Measurements from ENCODE around the gene UVRAG.
A peak's percentile ranks its signal among the peaks of the same experiment; 100 is the strongest.

The UVRAG gene

GRCh38 chr11:75840522-75840921, 25.5 kb downstream of the UVRAG start:
- Histone ChIP-seq H2BK120ac (ENCODE audit: low read depth, low read length) (no peak overlapping the region), H3K9ac (ENCODE audit: low read length) (no peak overlapping the region)
- no CpG with 5 or more reads among the region's 1 CpG for WGBS (ENCODE audit: extremely low coverage, insufficient coverage, low lambda C conversion rate)

GRCh38 chr11:75841739-75842138, 26.7 kb downstream of the UVRAG start:
- Histone ChIP-seq H3K27ac (ENCODE audit: low read depth, low read length) (no peak overlapping the region), H3K27me3 (ENCODE audit: insufficient read depth, low read length, poor library complexity) (no peaks in the 10 kb centered on the region), H3K56ac (ENCODE audit: low read length) (no peak overlapping the region), H3K18ac (ENCODE audit: low read length) (no peak overlapping the region), H3K9ac (ENCODE audit: low read length) (no peak overlapping the region), H4K8ac (ENCODE audit: low read depth, low read length) (no peak overlapping the region), H3K79me2 (ENCODE audit: control insufficient read depth, insufficient read depth, low read length) (no peaks in the 10 kb centered on the region), H3K79me1 (ENCODE audit: low read length) (no peaks in the 10 kb centered on the region), H3K23ac (ENCODE audit: low read length) (no peak overlapping the region), H3K36me3 (ENCODE audit: control insufficient read depth, insufficient read depth, low read length) (no peaks in the 10 kb centered on the region), H4K5ac (ENCODE audit: low read length) (no peak overlapping the region), H3K4me3 (ENCODE audit: low read length) (no peak overlapping the region), H3K4ac (ENCODE audit: low read depth, low read length) (no peak overlapping the region), H2BK15ac (replicated peaks; ENCODE audit: low read depth) (no peak overlapping the region), H3K4me1 (ENCODE audit: control insufficient read depth, low read depth, low read length) (no peaks in the 10 kb centered on the region), H2AK5ac (ENCODE audit: low read length) (no peak overlapping the region), H2BK5ac (ENCODE audit: low read length) (no peak overlapping the region), H2BK120ac (ENCODE audit: low read depth, low read length) (no peak overlapping the region), H3K4me2 (ENCODE audit: low read length) (no peak overlapping the region)
- no peak for DNase-seq
- WGBS (ENCODE audit: extremely low coverage, insufficient coverage, low lambda C conversion rate) = no CpG with 5 or more reads among the region's 2 CpGs

More at GRCh38 chr11:75840522-75840921, 25.5 kb downstream of the UVRAG start:
- Histone ChIP-seq H3K56ac (ENCODE audit: low read length) (no peak overlapping the region), H3K79me2 (ENCODE audit: control insufficient read depth, insufficient read depth, low read length) (no peaks in the 10 kb centered on the region), H2BK5ac (ENCODE audit: low read length) (no peak overlapping the region), H3K23ac (ENCODE audit: low read length) (no peak overlapping the region), H3K4me3 (ENCODE audit: low read length) (no peak overlapping the region), H3K4me2 (ENCODE audit: low read length) (no peak overlapping the region), H3K4ac (ENCODE audit: low read depth, low read length) (no peak overlapping the region), H3K27ac (ENCODE audit: low read depth, low read length) (no peak overlapping the region), H3K27me3 (ENCODE audit: insufficient read depth, low read length, poor library complexity) (no peaks in the 10 kb centered on the region), H3K36me3 (ENCODE audit: control insufficient read depth, insufficient read depth, low read length) (no peaks in the 10 kb centered on the region), H3K18ac (ENCODE audit: low read length) (no peak overlapping the region), H2BK15ac (replicated peaks; ENCODE audit: low read depth) (no peak overlapping the region), H2AK5ac (ENCODE audit: low read length) (no peak overlapping the region), H4K8ac (ENCODE audit: low read depth, low read length) (no peak overlapping the region), H3K4me1 (ENCODE audit: control insufficient read depth, low read depth, low read length) (no peaks in the 10 kb centered on the region), H4K5ac (ENCODE audit: low read length) (no peak overlapping the region), H3K79me1 (ENCODE audit: low read length) (no peaks in the 10 kb centered on the region)
- no peak for DNase-seq

GRCh38 chr11:75845324-75845723, 30.3 kb downstream of the UVRAG start:
- H4K8ac ChIP-seq (ENCODE audit: low read depth, low read length) = no peak overlapping the region
- no peak overlapping the region for H3K9ac ChIP-seq (ENCODE audit: low read length)
- H3K27me3 ChIP-seq (ENCODE audit: insufficient read depth, low read length, poor library complexity) = no peaks in the 10 kb centered on the region
- no peak overlapping the region for H3K4me2 ChIP-seq (ENCODE audit: low read length)
- H3K36me3 ChIP-seq (ENCODE audit: control insufficient read depth, insufficient read depth, low read length) = no peaks in the 10 kb centered on the region
- no peak overlapping the region for H2BK120ac ChIP-seq (ENCODE audit: low read depth, low read length)
- no peak overlapping the region for H3K27ac ChIP-seq (ENCODE audit: low read depth, low read length)
- no peaks in the 10 kb centered on the region for H3K79me1 ChIP-seq (ENCODE audit: low read length)
- H3K18ac ChIP-seq (ENCODE audit: low read length) = no peak overlapping the region
- DNase-seq = no peak
- H3K4me3 ChIP-seq (ENCODE audit: low read length) = no peak overlapping the region
- H3K4ac ChIP-seq (ENCODE audit: low read depth, low read length) = no peak overlapping the region
- no peak overlapping the region for H2AK5ac ChIP-seq (ENCODE audit: low read length)
- H3K79me2 ChIP-seq (ENCODE audit: control insufficient read depth, insufficient read depth, low read length) = no peaks in the 10 kb centered on the region
- no peaks in the 10 kb centered on the region for H3K4me1 ChIP-seq (ENCODE audit: control insufficient read depth, low read depth, low read length)
- no peak overlapping the region for H3K23ac ChIP-seq (ENCODE audit: low read length)
- no peak overlapping the region for H2BK5ac ChIP-seq (ENCODE audit: low read length)
- H2BK15ac ChIP-seq (replicated peaks; ENCODE audit: low read depth) = no peak overlapping the region
- no peak overlapping the region for H3K56ac ChIP-seq (ENCODE audit: low read length)
- no peak overlapping the region for H4K5ac ChIP-seq (ENCODE audit: low read length)

GRCh38 chr11:75849894-75850293, 34.9 kb downstream of the UVRAG start:
- no peak overlapping the region for H2BK15ac ChIP-seq (replicated peaks; ENCODE audit: low read depth)
- no peak overlapping the region for H2BK120ac ChIP-seq (ENCODE audit: low read depth, low read length)
- H3K79me2 ChIP-seq (ENCODE audit: control insufficient read depth, insufficient read depth, low read length) = no peaks in the 10 kb centered on the region
- no peaks in the 10 kb centered on the region for H3K79me1 ChIP-seq (ENCODE audit: low read length)
- H3K4me2 ChIP-seq (ENCODE audit: low read length) = no peak overlapping the region
- H3K27me3 ChIP-seq (ENCODE audit: insufficient read depth, low read length, poor library complexity) = no peaks in the 10 kb centered on the region
- H2BK5ac ChIP-seq (ENCODE audit: low read length) = no peak overlapping the region
- no peak overlapping the region for H3K9ac ChIP-seq (ENCODE audit: low read length)
- no peak overlapping the region for H3K4me3 ChIP-seq (ENCODE audit: low read length)
- no peak overlapping the region for H3K23ac ChIP-seq (ENCODE audit: low read length)
- H4K8ac ChIP-seq (ENCODE audit: low read depth, low read length) = no peak overlapping the region
- H3K4ac ChIP-seq (ENCODE audit: low read depth, low read length) = no peak overlapping the region
- H3K18ac ChIP-seq (ENCODE audit: low read length) = no peak overlapping the region
- H3K4me1 ChIP-seq (ENCODE audit: control insufficient read depth, low read depth, low read length) = no peaks in the 10 kb centered on the region
- H3K27ac ChIP-seq (ENCODE audit: low read depth, low read length) = no peak overlapping the region
- H3K36me3 ChIP-seq (ENCODE audit: control insufficient read depth, insufficient read depth, low read length) = no peaks in the 10 kb centered on the region
- no peak overlapping the region for H3K56ac ChIP-seq (ENCODE audit: low read length)
- DNase-seq = peak; percentile 2
- H2AK5ac ChIP-seq (ENCODE audit: low read length) = no peak overlapping the region
- H4K5ac ChIP-seq (ENCODE audit: low read length) = no peak overlapping the region

- no peak overlapping the region for H2BK120ac ChIP-seq (ENCODE audit: low read depth, low read length)
These were observed 35.8 kb downstream of the UVRAG start for GRCh38 chr11:75850787-75851186.

GRCh38 chr11:75851203-75851602, 36.2 kb downstream of the UVRAG start:
- H3K27me3 ChIP-seq (ENCODE audit: insufficient read depth, low read length, poor library complexity) = no peaks in the 10 kb centered on the region
- no peak overlapping the region for H2BK15ac ChIP-seq (replicated peaks; ENCODE audit: low read depth)
- H3K79me1 ChIP-seq (ENCODE audit: low read length) = no peaks in the 10 kb centered on the region
- no CpG with 5 or more reads among the region's 1 CpG for WGBS (ENCODE audit: extremely low coverage, insufficient coverage, low lambda C conversion rate)
- no peak overlapping the region for H3K23ac ChIP-seq (ENCODE audit: low read length)
- H2BK5ac ChIP-seq (ENCODE audit: low read length) = no peak overlapping the region
- DNase-seq = no peak
- no peak overlapping the region for H2AK5ac ChIP-seq (ENCODE audit: low read length)
- no peak overlapping the region for H3K56ac ChIP-seq (ENCODE audit: low read length)
- H3K4ac ChIP-seq (ENCODE audit: low read depth, low read length) = no peak overlapping the region
- no peaks in the 10 kb centered on the region for H3K4me1 ChIP-seq (ENCODE audit: control insufficient read depth, low read depth, low read length)
- H3K4me3 ChIP-seq (ENCODE audit: low read length) = no peak overlapping the region
- no peak overlapping the region for H3K9ac ChIP-seq (ENCODE audit: low read length)
- H3K18ac ChIP-seq (ENCODE audit: low read length) = no peak overlapping the region
- no peak overlapping the region for H2BK120ac ChIP-seq (ENCODE audit: low read depth, low read length)
- H3K4me2 ChIP-seq (ENCODE audit: low read length) = no peak overlapping the region
- no peaks in the 10 kb centered on the region for H3K79me2 ChIP-seq (ENCODE audit: control insufficient read depth, insufficient read depth, low read length)
- H3K36me3 ChIP-seq (ENCODE audit: control insufficient read depth, insufficient read depth, low read length) = no peaks in the 10 kb centered on the region
- H4K8ac ChIP-seq (ENCODE audit: low read depth, low read length) = no peak overlapping the region
- no peak overlapping the region for H4K5ac ChIP-seq (ENCODE audit: low read length)
- no peak overlapping the region for H3K27ac ChIP-seq (ENCODE audit: low read depth, low read length)

More at GRCh38 chr11:75850787-75851186, 35.8 kb downstream of the UVRAG start:
- Histone ChIP-seq H2AK5ac (ENCODE audit: low read length) (no peak overlapping the region), H4K8ac (ENCODE audit: low read depth, low read length) (no peak overlapping the region), H3K79me1 (ENCODE audit: low read length) (no peaks in the 10 kb centered on the region), H3K27me3 (ENCODE audit: insufficient read depth, low read length, poor library complexity) (no peaks in the 10 kb centered on the region), H3K4me1 (ENCODE audit: control insufficient read depth, low read depth, low read length) (no peaks in the 10 kb centered on the region), H3K4me3 (ENCODE audit: low read length) (no peak overlapping the region), H3K56ac (ENCODE audit: low read length) (no peak overlapping the region), H3K27ac (ENCODE audit: low read depth, low read length) (no peak overlapping the region), H3K79me2 (ENCODE audit: control insufficient read depth, insufficient read depth, low read length) (no peaks in the 10 kb centered on the region), H3K4me2 (ENCODE audit: low read length) (no peak overlapping the region), H4K5ac (ENCODE audit: low read length) (no peak overlapping the region), H3K4ac (ENCODE audit: low read depth, low read length) (no peak overlapping the region), H3K9ac (ENCODE audit: low read length) (no peak overlapping the region), H3K36me3 (ENCODE audit: control insufficient read depth, insufficient read depth, low read length) (no peaks in the 10 kb centered on the region), H3K18ac (ENCODE audit: low read length) (no peak overlapping the region), H3K23ac (ENCODE audit: low read length) (no peak overlapping the region), H2BK5ac (ENCODE audit: low read length) (no peak overlapping the region), H2BK15ac (replicated peaks; ENCODE audit: low read depth) (no peak overlapping the region)
- no CpG with 5 or more reads among the region's 3 CpGs for WGBS (ENCODE audit: extremely low coverage, insufficient coverage, low lambda C conversion rate)
- no peak for DNase-seq
